ENCODE data around the gene UBE2L3. TPM values are rescaled to one million over a fixed set of nuclear protein-coding genes. Genes with fewer than 3 reads are reported as not detected.

Gene UBE2L3
- total RNA-seq, 4 donors from 2014 or later = 28.0 to 42.4 (median 40.5) TPM

- TF ChIP-seq, protein P1, sequence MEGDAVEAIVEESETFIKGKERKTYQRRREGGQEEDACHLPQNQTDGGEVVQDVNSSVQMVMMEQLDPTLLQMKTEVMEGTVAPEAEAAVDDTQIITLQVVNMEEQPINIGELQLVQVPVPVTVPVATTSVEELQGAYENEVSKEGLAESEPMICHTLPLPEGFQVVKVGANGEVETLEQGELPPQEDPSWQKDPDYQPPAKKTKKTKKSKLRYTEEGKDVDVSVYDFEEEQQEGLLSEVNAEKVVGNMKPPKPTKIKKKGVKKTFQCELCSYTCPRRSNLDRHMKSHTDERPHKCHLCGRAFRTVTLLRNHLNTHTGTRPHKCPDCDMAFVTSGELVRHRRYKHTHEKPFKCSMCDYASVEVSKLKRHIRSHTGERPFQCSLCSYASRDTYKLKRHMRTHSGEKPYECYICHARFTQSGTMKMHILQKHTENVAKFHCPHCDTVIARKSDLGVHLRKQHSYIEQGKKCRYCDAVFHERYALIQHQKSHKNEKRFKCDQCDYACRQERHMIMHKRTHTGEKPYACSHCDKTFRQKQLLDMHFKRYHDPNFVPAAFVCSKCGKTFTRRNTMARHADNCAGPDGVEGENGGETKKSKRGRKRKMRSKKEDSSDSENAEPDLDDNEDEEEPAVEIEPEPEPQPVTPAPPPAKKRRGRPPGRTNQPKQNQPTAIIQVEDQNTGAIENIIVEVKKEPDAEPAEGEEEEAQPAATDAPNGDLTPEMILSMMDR (IDR thresholded peaks at IDR 0.05) = no peak
- TF ChIP-seq POLR2A (IDR thresholded peaks at IDR 0.05) = no peak
- no peak overlapping the region for H3K4me3 ChIP-seq (ENCODE audit: low read depth, poor library complexity, severe bottlenecking)
- 37 to 44% methylated on average over 17 of the region's 17 CpGs for WGBS, 2 donors
- no peak for DNase-seq (ENCODE audit: low spot score in 2 of 2)
- intact Hi-C loops (cut with DNase I; ENCODE audit: low total_unique reads) = no loop called here
Measured at GRCh38 chr22:21657020-21657359, 89.5 kb downstream of the UBE2L3 start.

DNA sequence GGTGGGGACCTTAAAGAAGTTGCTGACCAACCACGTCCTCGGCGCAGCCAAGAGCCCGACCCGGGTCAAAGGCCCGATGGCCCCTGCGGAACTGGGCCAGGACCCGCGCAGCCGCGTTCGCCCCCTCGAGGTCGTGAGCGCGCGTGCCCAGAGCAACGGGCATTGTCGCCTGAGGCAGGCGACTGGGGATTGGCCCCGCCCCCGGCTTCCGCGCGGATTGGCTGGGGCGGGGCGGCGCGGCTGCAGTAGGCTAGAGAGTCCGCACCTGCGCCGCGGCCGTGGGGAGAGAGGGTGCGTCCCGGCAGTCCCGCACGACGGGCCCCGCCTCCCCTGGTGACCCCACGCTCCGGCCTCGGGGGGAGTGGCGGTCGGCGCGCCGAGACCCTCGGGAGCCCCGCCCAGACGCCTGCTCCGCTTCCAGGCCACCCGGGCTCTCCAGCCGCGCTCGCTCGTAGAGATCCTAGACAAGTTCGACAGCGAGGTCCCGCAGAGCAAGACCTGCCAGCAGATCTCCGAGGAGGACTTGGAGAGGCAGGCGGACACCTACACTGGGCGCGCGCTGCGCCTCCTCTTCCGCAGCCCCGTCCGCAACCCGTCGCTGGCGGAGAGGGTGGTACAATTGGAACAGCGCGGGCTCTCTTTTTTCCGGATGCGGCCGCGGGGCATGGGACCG, 90.0 kb downstream of the UBE2L3 start:
- H3K4me3 ChIP-seq (ENCODE audit: low read depth, poor library complexity, severe bottlenecking) = peak overlapping the region; percentile 24
- intact Hi-C loops (cut with DNase I; ENCODE audit: low total_unique reads) = no loop called here
- peak; percentile 36 to 92 for DNase-seq (ENCODE audit: low spot score in 2 of 2)
- WGBS, 2 donors = 1 to 2% methylated on average over 13 to 52 of the region's 79 CpGs
- TF ChIP-seq, protein P1 (IDR thresholded peaks at IDR 0.05) = no peak
- TF ChIP-seq POLR2A (IDR thresholded peaks at IDR 0.05) = no peak

DNA sequence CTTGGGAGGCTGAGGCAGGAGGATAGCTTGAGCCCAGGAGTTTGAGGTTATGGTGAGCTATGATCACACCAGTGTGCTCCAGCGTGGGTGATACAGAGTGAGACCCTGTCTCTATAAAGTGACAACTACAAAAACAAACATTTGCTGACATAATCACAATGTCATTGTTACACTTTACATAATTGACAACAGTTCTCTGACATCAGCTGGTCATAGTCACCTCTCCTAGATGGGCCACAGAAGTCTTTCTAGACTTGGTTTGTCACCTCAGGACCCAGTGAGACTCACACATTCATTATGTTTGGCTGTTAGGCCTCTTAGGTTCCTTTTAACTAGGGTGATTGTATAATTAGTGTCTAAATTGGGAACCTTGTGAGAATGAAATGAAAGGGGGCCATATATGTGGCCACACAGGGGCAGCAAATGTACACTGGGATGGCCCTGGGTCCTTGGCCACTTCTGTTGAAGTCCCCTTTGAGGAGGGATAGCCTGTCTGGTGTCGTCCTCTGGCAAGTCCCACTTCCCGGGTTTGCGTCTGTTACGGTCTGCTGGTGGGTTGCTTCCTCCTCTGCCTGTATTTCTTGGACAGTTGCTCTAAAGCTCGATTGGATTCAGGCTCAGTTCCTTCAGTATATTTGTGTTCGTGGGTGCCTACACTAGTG, 92.5 kb downstream of the UBE2L3 start:
- no peak overlapping the region for H3K4me3 ChIP-seq (ENCODE audit: low read depth, poor library complexity, severe bottlenecking)
- intact Hi-C loops (cut with DNase I; ENCODE audit: low total_unique reads) = no loop called here
- DNase-seq (ENCODE audit: low spot score in 2 of 2) = no peak
- no peak for TF ChIP-seq POLR2A (IDR thresholded peaks at IDR 0.05)
- TF ChIP-seq, protein P1 (IDR thresholded peaks at IDR 0.05) = no peak
- WGBS, 2 donors = 81 to 85% methylated on average over 7 of the region's 7 CpGs

DNA sequence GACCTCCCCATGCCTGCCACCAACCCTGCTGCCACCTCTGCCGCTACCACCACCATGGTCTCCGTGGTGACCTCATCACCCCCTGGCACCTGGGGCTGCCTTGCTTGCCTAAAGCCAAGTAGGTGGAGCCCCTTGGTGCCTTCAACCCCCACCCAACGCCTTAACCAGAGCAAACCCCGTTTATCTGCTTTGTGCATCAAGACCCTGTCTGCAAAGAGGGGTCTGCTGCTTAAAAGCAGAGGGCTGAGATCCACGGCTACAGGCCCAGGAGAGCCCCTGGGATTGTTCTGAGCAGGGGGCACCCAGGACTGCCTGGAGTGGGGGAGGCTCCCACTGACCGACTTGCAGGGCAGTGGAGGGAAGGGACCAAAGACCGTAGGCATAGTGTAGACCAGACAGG, 93.4 kb downstream of the UBE2L3 start:
- intact Hi-C loops (cut with DNase I; ENCODE audit: low total_unique reads) = no loop called here
- WGBS, 2 donors = 85 to 91% methylated on average over 7 of the region's 7 CpGs

GRCh38 chr22:21661991-21662390, 94.5 kb downstream of the UBE2L3 start:
- no peak for DNase-seq (ENCODE audit: low spot score in 2 of 2)
- H3K4me3 ChIP-seq (ENCODE audit: low read depth, poor library complexity, severe bottlenecking) = no peak overlapping the region
- WGBS, 2 donors = 93 to 95% methylated on average over 5 of the region's 5 CpGs
- TF ChIP-seq, protein P1 (IDR thresholded peaks at IDR 0.05) = no peak
- no peak for TF ChIP-seq POLR2A (IDR thresholded peaks at IDR 0.05)
- intact Hi-C loops (cut with DNase I; ENCODE audit: low total_unique reads) = no loop called here

More for the DNA sequence above, 93.4 kb downstream of the UBE2L3 start:
- DNase-seq (ENCODE audit: low spot score in 2 of 2) = no peak
- TF ChIP-seq, protein P1 (IDR thresholded peaks at IDR 0.05) = no peak
- TF ChIP-seq POLR2A (IDR thresholded peaks at IDR 0.05) = no peak
- H3K4me3 ChIP-seq (ENCODE audit: low read depth, poor library complexity, severe bottlenecking) = no peak overlapping the region
